HEK293 (cell line): ENCODE data around the gene CBX5.

ENCODE experiments used
- ELK4 ChIP-seq: IDR thresholded peaks from 2 replicates; pipeline ENCODE4 v1.6.1; 2011; ENCODE audit warnings: mild to moderate bottlenecking, low read depth, low read length, borderline replicate concordance
- GFI1B ChIP-seq: fragments of 450-650 bp; formaldehyde crosslinking; IDR thresholded peaks from 2 replicates; pipeline ENCODE4 v1.5.1; 2016; ENCODE audit warnings: missing biosample characterization, missing genetic modification characterization
- HIC1 ChIP-seq: fragments of 450-650 bp; formaldehyde crosslinking; IDR thresholded peaks from 2 replicates; pipeline ENCODE4 v1.5.1; 2016; ENCODE audit warnings: missing biosample characterization, missing genetic modification characterization
- KLF1 ChIP-seq: fragments of 450-650 bp; formaldehyde crosslinking; IDR thresholded peaks from 2 replicates; pipeline ENCODE4 v1.5.1; 2016; ENCODE audit warnings: missing biosample characterization, missing genetic modification characterization
- KLF10 ChIP-seq: fragments of 450-650 bp; IDR thresholded peaks from 2 replicates; pipeline ENCODE4 v1.5.1; 2018; ENCODE audit warnings: missing biosample characterization, mild to moderate bottlenecking, missing genetic modification characterization
- MEIS1 ChIP-seq: sonication (generic); formaldehyde crosslinking; IDR thresholded peaks from 2 replicates; pipeline ENCODE4 v1.8.1; 2022; ENCODE audit warnings: missing genetic modification reagents, mild to moderate bottlenecking, borderline replicate concordance
- SP7 ChIP-seq: fragments of 450-650 bp; formaldehyde crosslinking; IDR thresholded peaks from 2 replicates; pipeline ENCODE4 v1.5.1; 2016; ENCODE audit warnings: missing biosample characterization, missing genetic modification characterization
- WT1 ChIP-seq: fragments of 450-650 bp; formaldehyde crosslinking; IDR thresholded peaks from 2 replicates; pipeline ENCODE4 v1.5.1; 2016; ENCODE audit warnings: missing biosample characterization, missing genetic modification characterization
- ZBTB10 ChIP-seq: fragments of 450-650 bp; formaldehyde crosslinking; IDR thresholded peaks from 2 replicates; pipeline ENCODE4 v1.5.1; 2016; ENCODE audit warnings: missing biosample characterization, missing genetic modification characterization
- ZBTB21 ChIP-seq: fragments of 450-650 bp; formaldehyde crosslinking; IDR thresholded peaks from 2 replicates; pipeline ENCODE4 v1.5.1; 2017; ENCODE audit warnings: missing biosample characterization, missing genetic modification characterization
- ZBTB26 ChIP-seq: fragments of 450-650 bp; formaldehyde crosslinking; optimal IDR thresholded peaks from 2 replicates; pipeline ENCODE3; 2016; ENCODE audit warnings: missing biosample characterization, mild to moderate bottlenecking, missing genetic modification characterization
- ZBTB48 ChIP-seq: fragments of 450-650 bp; formaldehyde crosslinking; IDR thresholded peaks from 2 replicates; pipeline ENCODE4 v1.5.1; 2016; ENCODE audit warnings: missing biosample characterization, missing genetic modification characterization
- ZFP69B ChIP-seq: fragments of 450-650 bp; formaldehyde crosslinking; IDR thresholded peaks from 2 replicates; pipeline ENCODE4 v1.5.1; 2016; ENCODE audit warnings: missing biosample characterization, missing genetic modification characterization
- ZNF112 ChIP-seq: fragments of 450-650 bp; formaldehyde crosslinking; IDR thresholded peaks from 2 replicates; pipeline ENCODE4 v1.5.0; 2017; ENCODE audit warnings: missing biosample characterization, missing genetic modification characterization
- ZNF19 ChIP-seq: fragments of 450-650 bp; formaldehyde crosslinking; IDR thresholded peaks from 2 replicates; pipeline ENCODE4; 2016; ENCODE audit warnings: missing biosample characterization, missing genetic modification characterization, low read depth
- ZNF211 ChIP-seq: fragments of 450-650 bp; formaldehyde crosslinking; IDR thresholded peaks from 2 replicates; pipeline ENCODE4 v1.5.1; 2016; ENCODE audit warnings: low read depth, missing biosample characterization, missing genetic modification characterization
- ZNF223 ChIP-seq: fragments of 450-650 bp; formaldehyde crosslinking; IDR thresholded peaks from 2 replicates; pipeline ENCODE4 v1.5.1; 2016; ENCODE audit warnings: missing biosample characterization, missing genetic modification characterization
- ZNF266 ChIP-seq: fragments of 450-650 bp; formaldehyde crosslinking; IDR thresholded peaks from 2 replicates; pipeline ENCODE4 v1.5.1; 2016; ENCODE audit warnings: missing biosample characterization, missing genetic modification characterization, low read depth
- ZNF350 ChIP-seq: fragments of 450-650 bp; formaldehyde crosslinking; IDR thresholded peaks from 2 replicates; pipeline ENCODE4 v1.5.0; 2017; ENCODE audit warnings: missing biosample characterization, mild to moderate bottlenecking, missing genetic modification characterization
- ZNF362 ChIP-seq: fragments of 450-650 bp; formaldehyde crosslinking; IDR thresholded peaks from 2 replicates; pipeline ENCODE4 v1.5.1; 2016; ENCODE audit warnings: missing biosample characterization, missing genetic modification characterization
- ZNF416 ChIP-seq: fragments of 450-650 bp; formaldehyde crosslinking; IDR thresholded peaks from 2 replicates; pipeline ENCODE4 v1.5.1; 2016; ENCODE audit warnings: missing biosample characterization, missing genetic modification characterization
- ZNF426 ChIP-seq: fragments of 450-650 bp; formaldehyde crosslinking; IDR thresholded peaks from 2 replicates; pipeline ENCODE4 v1.5.1; 2017; ENCODE audit warnings: missing biosample characterization, missing genetic modification characterization, mild to moderate bottlenecking, inconsistent platforms, moderate library complexity
- ZNF501 ChIP-seq: fragments of 450-650 bp; formaldehyde crosslinking; IDR thresholded peaks from 2 replicates; pipeline ENCODE4 v1.5.1; 2016; ENCODE audit warnings: missing biosample characterization, missing genetic modification characterization
- ZNF521 ChIP-seq: fragments of 450-650 bp; formaldehyde crosslinking; IDR thresholded peaks from 2 replicates; pipeline ENCODE4 v1.5.1; 2017; ENCODE audit warnings: missing biosample characterization, mild to moderate bottlenecking, missing genetic modification characterization
- ZNF544 ChIP-seq: fragments of 450-650 bp; formaldehyde crosslinking; IDR thresholded peaks from 2 replicates; pipeline ENCODE4 v1.5.0; 2017; ENCODE audit warnings: missing biosample characterization, missing genetic modification characterization
- ZNF558 ChIP-seq: fragments of 450-650 bp; formaldehyde crosslinking; IDR thresholded peaks from 2 replicates; pipeline ENCODE4 v1.5.1; 2016; ENCODE audit warnings: missing biosample characterization, missing genetic modification characterization
- ZNF626 ChIP-seq: fragments of 450-650 bp; sonication (Bioruptor Pico); formaldehyde crosslinking; IDR thresholded peaks from 2 replicates; pipeline ENCODE4 v1.5.1; 2018; ENCODE audit warnings: missing biosample characterization, missing genetic modification characterization, inconsistent platforms
- ZNF654 ChIP-seq: fragments of 450-650 bp; formaldehyde crosslinking; IDR thresholded peaks from 2 replicates; pipeline ENCODE4 v1.5.1; 2016; ENCODE audit warnings: low read depth, missing biosample characterization, missing genetic modification characterization
- ZNF658 ChIP-seq: fragments of 450-650 bp; formaldehyde crosslinking; IDR thresholded peaks from 2 replicates; pipeline ENCODE4; 2016; ENCODE audit warnings: missing biosample characterization, missing genetic modification characterization
- ZNF677 ChIP-seq: fragments of 450-650 bp; IDR thresholded peaks from 2 replicates; pipeline ENCODE4 v1.5.0; 2018; ENCODE audit warnings: missing biosample characterization, mild to moderate bottlenecking, missing genetic modification characterization, moderate library complexity
- ZNF701 ChIP-seq: fragments of 450-650 bp; formaldehyde crosslinking; IDR thresholded peaks from 2 replicates; pipeline ENCODE4 v1.5.1; 2016; ENCODE audit warnings: missing biosample characterization, missing genetic modification characterization
- ZNF777 ChIP-seq: fragments of 450-650 bp; formaldehyde crosslinking; IDR thresholded peaks from 2 replicates; pipeline ENCODE4 v1.5.1; 2017; ENCODE audit warnings: missing biosample characterization, missing genetic modification characterization, borderline replicate concordance
- TF ChIP-seq, protein P1 (sequence below): fragments of 450-650 bp; formaldehyde crosslinking; IDR thresholded peaks from 2 replicates; pipeline ENCODE4 v1.5.1; 2016; ENCODE audit warnings: missing biosample characterization, missing genetic modification characterization, borderline replicate concordance

CBX5 gene

GRCh38 chr12:54191550-54192022 is 88.3 kb downstream of the CBX5 start (continued):
- TF ChIP-seq HIC1 (tag by site-specific recombination) (no peak), ZBTB48 (tag by site-specific recombination) (peak; percentile 69), ZFP69B (peak; percentile 74; the same call in 1 of the 2 replicates), ELK4 (no peak), ZNF112 (tag by site-specific recombination) (no peak), MEIS1 (CRISPR knock-in tag) (no peak), ZBTB10 (no peak), ZNF223 (tag by site-specific recombination) (no peak), ZNF701 (tag by site-specific recombination) (no peak), ZNF521 (no peak), ZBTB21 (tag by site-specific recombination) (peak; percentile 70), ZNF362 (peak; percentile 100), ZNF211 (no peak), ZNF501 (no peak), ZNF677 (tag by site-specific recombination) (no peak), ZNF416 (no peak), ZNF544 (tag by site-specific recombination) (no peak), ZNF626 (no peak), GFI1B (no peak), ZNF266 (no peak), ZNF426 (no peak), ZNF654 (tag by site-specific recombination) (peak; percentile 100), KLF1 (tag by site-specific recombination) (no peak), ZBTB26 (tag by site-specific recombination) (peak; percentile 11), ZNF658 (tag by site-specific recombination) (no peak), WT1 (tag by site-specific recombination) (no peak; the same call in 1 of the 2 replicates), ZNF19 (tag by site-specific recombination) (no peak), ZNF350 (tag by site-specific recombination) (no peak), ZNF558 (peak; percentile 63; the same call in 1 of the 2 replicates), KLF10 (tag by site-specific recombination) (peak; percentile 63), SP7 (tag by site-specific recombination) (peak; percentile 90), ZNF777 (tag by site-specific recombination) (no peak)
- TF ChIP-seq, protein P1, sequence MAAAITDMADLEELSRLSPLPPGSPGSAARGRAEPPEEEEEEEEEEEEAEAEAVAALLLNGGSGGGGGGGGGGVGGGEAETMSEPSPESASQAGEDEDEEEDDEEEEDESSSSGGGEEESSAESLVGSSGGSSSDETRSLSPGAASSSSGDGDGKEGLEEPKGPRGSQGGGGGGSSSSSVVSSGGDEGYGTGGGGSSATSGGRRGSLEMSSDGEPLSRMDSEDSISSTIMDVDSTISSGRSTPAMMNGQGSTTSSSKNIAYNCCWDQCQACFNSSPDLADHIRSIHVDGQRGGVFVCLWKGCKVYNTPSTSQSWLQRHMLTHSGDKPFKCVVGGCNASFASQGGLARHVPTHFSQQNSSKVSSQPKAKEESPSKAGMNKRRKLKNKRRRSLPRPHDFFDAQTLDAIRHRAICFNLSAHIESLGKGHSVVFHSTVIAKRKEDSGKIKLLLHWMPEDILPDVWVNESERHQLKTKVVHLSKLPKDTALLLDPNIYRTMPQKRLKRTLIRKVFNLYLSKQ (tag by site-specific recombination), result no peak
